Stimulated activated CD4-positive, alpha-beta T cell treated with anti-CD3 and anti-CD28 coated beads, Interleukin-4, amount 100 ng/mL, for 4 hours (primary cell): ENCODE measurements around the gene ADORA2B.

Experiments used
- DNase-seq, 2 experiments: peaks; one replicate each; pipeline ENCODE4 v3.0.0-alpha.2; 2020

Gene ADORA2B

DNA sequence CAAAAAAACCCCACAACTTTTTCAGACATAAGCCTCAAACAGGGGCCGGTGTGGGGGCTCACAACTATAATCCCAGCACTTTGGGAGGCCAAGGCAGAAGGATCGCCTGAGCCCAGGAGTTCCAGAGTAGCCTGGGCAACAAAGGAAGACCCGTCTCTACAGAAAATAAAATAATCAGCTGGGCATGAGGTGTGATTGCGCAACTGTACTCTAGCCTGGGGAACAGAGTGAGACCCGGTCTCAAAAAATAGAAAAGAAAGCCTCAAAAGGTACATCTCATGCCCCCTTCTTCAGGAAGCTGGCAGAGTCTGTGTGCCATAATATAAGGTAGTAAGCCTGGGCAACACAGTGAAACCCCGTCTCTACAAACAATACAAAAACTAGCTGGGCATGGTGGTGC lies 51.4 kb downstream of the ADORA2B start:
- no peak for DNase-seq

DNA sequence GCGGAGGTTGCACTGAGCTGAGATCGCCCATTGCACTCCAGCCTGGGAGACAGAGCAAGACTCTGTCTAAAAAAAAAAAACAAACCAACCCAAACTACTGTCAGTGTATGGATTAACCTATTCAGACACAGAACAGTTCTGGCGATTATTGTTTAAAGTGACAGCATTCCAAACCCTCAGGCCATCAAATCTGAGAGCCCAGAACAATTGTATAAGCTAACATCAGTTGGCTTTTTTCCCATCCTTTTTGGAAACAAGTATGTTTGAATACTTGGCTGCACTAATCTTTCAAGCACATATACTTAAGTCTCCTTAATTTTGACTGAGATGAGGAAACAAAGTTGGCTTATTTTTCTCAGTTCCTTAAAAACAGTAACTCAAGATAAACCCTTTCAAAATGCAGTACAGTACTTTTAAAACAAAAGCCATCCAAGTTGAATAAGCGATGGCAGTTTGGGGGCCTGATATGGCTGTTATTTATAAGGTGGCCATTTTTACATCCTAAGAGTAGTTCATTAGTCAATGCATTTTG lies 53.2 kb downstream of the ADORA2B start:
- no peak for DNase-seq

DNA sequence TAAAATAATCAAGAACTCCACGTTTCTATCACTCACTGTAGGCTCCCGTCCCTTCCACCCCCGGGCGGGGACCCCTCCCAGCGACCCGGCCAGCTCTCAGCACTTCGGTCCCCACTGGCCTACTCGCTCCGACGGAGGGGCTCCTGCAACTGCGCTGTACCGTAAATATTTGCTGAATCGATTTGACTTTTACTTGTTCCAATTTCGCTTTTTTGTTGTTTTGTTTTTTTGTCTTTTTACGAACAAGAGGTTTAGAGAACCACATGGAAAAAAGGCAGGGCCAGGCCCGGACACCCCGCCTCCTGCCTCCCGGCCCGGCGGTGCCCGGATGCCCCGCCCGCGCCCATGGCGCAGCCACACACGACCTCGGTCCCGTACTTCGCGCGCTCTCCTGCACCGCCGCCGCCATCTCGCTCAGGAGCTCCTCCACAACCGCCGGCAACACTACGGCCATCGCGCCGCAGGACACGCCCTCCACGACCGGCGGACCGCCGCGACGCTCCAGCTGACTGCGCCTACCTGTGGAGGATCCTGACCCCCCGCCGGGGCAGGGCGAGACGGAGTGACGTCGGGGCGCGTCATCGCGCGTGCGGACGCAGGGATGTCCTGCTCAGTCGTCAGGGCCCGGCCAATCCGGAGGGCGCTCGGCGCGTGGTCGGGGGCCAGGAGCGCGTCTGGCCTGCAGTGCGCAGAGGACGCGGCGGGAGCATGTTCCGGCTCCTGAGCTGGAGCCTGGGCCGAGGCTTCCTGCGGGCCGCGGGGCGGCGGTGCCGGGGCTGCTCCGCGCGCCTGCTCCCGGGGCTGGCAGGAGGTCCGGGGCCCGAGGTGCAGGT lies 54.4 kb downstream of the ADORA2B start, which contains the start of the genes TTC19 and ZSWIM7:
TTC19 (plus strand) TSS at position 684 of the 833 bp plus-strand sequence; CDS start at position 709, 25 bp downstream.
ZSWIM7 (minus strand) TSS at position 564 of the 833 bp plus-strand sequence; CDS start at position 454, 110 bp downstream.
- peak; percentile 89 to 93 for DNase-seq

DNA sequence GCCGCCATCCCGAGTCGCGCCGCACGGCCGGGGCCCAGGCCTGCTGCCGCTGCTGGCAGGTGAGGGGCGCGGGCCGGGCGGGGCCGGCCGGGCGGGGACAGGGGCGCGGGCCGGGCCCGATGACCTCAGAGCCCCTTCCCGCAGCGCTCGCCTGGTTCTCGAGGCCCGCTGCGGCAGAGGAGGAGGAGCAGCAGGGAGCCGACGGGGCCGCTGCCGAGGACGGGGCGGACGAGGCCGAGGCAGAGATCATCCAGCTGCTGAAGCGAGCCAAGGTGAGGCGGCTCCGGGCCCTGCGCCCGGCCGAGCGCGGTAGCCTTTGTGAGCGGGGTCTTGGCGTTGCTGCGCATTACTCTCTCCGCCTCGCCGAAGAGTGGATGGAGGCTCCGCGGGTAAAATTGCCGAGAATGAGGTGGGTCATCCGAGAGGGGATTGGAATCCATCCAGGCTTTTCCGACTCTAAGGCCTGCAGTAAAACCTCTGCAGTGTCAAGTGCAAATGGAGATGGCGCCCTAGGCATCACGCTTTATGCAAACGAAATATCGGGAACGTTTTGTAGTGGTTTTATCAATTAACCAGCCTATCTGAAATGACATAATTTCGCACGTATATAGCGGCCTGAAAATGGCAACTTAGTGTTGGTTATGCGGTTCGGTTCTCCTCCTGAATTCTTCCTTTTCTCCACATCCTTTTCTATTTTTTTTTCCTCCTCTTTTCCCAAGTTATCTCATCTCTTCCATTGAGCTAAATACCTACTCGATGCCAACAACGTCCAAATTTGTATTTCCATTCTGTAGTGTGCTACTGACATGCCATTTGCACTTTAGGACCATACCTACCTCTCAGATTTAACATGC lies 55.3 kb downstream of the ADORA2B start:
- peak in 1 of 2 experiments; percentile 32 for DNase-seq

DNA sequence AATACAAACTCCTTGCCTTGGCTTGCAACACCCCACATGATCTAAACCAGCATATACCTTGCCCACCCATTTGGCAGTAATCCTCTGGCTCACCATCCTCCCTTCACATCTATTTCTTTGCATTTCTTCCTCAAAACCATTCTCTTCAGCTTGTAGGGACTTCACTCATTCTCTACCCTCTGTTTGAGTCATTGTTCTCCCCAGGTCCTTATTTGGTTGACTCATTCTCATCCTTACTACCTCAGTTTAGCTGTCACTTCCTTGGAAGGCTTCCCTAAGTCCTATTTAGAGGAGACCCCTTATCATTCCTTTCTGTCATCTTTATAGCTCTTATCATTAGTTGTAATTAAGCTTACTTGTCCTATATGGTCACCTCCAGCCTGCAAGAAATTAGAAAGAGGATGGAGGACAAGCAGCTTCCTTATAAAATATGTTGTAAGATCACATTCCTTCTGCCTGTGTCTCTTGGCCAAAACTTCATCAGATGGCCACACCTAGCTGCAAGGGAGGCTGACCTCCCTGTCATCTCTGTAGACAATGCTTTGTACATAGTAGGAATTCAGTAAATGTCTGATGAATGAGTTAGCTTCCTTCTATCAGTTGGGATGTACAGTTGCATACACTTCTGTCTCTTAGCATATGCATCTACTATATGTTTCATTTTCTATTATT lies 56.4 kb downstream of the ADORA2B start:
- no peak for DNase-seq

DNA sequence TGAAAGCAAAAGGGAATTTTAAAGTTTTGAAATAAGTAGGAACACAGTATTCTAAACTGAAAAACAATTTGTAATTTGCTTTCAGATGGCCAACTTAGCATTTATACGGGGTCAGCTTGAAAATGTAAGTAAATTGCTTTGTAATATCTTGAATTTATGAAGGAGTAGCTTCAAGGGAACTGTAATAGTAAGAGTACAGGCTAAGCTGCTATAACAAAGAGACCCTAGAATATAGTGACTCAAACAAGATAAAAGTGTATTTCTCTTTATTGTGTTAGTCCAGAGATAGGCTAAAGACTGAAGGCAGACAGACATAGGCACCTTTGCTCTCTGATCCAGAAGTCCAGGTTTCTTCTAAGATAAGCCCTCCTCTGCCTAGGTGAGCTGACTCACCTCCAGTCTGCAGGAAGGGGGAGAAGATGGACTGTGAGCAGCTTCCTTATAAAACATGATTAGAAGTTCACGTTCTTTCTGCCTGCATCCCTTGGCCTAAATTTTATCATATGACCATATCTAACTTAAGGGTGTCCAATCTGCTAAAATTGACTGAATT lies 57.9 kb downstream of the ADORA2B start:
- DNase-seq, result no peak

DNA sequence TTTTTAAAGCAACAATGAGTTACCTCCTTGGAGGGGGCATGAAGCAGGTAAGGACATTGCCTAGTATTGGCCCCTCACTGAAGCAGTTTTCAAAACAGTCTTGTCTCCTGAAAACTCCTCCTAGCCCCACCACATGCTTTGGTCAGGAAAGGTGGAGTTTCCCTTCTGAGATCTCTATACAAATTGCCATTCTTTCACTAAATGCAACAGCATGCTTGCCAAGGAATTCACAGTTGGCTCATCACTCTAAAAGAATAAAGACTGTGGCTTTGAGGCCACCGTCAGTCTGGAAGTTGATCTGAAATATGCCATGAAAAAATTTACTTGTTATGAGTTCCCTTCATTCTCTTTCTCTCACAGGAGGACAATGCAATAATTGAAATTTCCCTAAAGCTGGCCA lies 58.9 kb downstream of the ADORA2B start:
- no peak for DNase-seq

DNA sequence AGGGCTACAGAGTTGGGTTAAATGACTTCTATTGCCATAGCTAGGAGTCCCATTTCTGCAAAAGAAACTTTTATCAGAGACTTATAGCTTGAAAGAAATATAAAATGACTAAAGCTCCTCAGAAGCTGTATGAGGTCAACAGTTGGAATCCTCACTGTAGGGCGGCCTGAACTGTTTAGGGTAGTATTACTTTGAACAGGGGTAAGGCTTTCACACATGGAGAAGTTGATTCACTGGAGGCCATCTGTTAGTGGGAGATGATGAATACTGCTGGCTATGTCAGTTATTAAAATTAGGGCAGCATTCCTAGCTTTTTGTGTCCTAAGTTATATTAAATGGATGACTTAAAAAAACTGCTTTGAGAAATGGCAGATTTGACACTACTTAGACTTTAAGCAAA lies 60.7 kb downstream of the ADORA2B start:
- no peak for DNase-seq

DNA sequence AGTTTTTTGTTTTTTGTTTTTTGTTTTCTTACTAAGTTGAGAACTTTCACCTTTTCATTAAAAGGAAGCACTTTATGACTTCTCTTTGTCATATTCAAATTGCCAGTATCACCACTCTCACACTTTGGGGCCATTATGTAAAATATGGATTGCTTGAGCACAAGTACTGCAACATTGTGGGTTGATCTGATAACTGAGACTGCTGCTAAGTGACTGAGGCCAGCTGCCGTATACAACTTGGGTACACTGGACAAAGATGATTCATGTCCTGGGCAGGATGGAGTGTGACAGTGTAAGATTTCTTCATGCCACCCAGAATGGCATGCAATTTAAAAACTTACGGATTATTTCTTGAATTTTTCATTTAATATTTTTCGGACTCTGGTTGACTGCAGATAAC lies 62.5 kb downstream of the ADORA2B start:
- DNase-seq, result no peak

DNA sequence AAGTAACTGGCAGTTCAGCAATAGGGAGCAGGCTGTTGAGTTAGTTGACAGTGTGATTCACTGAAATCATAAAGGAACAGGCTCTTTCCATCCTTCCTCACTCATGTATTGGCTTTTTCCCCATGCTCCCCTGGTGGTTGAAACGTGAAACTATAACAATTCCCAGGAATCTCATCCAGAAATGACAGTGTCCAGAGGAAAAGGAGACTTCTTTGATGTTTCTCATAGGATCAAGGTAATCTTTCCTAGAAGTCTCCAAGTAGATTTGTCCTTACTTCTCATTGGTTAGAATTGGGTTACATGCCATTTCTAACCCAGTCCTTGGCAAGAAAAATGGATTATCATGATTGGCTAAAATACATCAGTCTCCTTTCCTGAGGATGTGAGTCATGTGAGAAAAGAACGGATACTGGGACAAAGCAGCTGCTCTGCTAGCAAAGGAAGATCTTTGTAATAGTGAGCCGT lies 69.0 kb downstream of the ADORA2B start:
- DNase-seq, result no peak

DNA sequence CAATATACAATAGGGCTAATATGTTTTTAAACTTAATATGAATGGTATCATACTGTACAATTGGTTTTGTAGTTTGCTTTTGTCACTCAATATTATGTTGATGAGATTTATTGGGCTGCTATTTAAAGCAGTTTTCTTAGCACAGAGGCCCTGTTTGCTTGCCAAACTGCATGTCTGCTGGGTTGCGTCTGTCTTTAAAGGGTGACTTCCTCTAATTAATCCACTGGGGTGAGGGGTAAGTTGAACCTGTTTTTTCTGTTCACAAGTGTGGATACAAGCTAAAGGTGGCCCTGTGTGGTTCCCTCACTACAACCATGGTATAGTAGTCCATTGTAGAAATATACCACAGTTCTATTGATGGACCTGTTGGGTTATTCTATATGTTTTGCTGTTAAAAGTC lies 74.4 kb downstream of the ADORA2B start:
- DNase-seq, result no peak

DNA sequence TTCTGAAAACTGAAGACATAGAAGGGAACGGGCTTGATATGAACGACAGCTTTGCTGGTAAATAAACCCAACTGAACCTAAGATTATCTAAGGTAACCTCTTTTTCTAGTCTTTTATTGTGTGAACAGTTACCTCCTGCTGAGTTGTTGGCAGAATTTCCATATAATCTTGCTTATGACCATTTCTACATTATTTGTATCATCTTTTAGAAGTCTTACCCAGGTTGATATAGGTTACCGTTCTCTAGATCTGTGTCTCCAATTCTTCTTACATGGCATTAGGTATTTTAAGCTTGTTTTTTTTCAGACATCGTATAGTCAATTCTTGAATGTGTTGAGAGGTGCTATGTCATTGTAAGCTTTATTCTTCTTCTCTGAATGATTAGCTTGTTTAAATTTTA lies 79.0 kb downstream of the ADORA2B start:
- no peak for DNase-seq

DNA sequence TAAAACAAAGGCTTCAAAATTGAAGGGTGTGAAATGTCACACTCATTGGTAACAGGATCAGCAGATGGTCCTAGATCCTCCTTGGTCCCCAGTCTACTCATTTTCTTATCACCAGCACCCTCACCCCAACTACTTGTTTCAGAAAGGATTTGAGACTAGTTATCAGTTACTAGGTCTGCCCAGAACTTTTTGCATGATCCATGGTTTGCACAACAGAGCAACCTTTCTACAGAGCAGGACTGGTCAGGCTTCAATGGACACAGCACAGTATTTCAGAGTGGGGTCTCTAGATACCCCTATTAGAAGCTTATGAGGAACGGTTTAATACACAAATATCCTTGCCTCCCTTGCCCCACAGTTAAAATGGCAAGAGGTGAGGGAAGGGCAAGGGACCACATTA lies 80.3 kb downstream of the ADORA2B start:
- no peak for DNase-seq
